WTC11 (cell line): ENCODE results near the gene MRGPRX3. TPM values are rescaled to one million over a fixed set of nuclear protein-coding genes. Genes with fewer than 3 reads are reported as not detected.

Source experiments
- ATAC-seq: fragments of 200-7000 bp; cut with Tn5 transposase; 2 replicates; pipeline ENCODE4 v1.10.0; 2021; ENCODE audit warnings: mild to moderate bottlenecking, moderate library complexity
- CTCF ChIA-PET: fragments of 300-600 bp; sonication (Branson Sonifier 250); formaldehyde crosslinking; loops from one replicate; lab custom pipeline; 2021; ENCODE audit warnings: antibody characterized with exemption; lab: Charles Lee
- POLR2A ChIA-PET: fragments of 350-600 bp; sonication (Branson Sonifier 250); formaldehyde crosslinking; loops from one replicate; lab custom pipeline; 2021; ENCODE audit warnings: antibody characterized with exemption; lab: Charles Lee
- DNase-seq: peaks from one replicate; pipeline ENCODE4 v3.0.0; 2021; ENCODE audit warnings: low spot score
- H3K27ac Mint-ChIP-seq: 2 replicates; pipeline ENCODE4 v1.8.0; 2021; ENCODE audit warnings: mixed read lengths
- H3K27me3 Mint-ChIP-seq: 2 replicates; pipeline ENCODE4 v1.8.0; 2021; ENCODE audit warnings: low read depth, mild to moderate bottlenecking, moderate library complexity, mixed read lengths
- H3K36me3 Mint-ChIP-seq: 2 replicates; pipeline ENCODE4 v1.8.0; 2021; ENCODE audit warnings: mixed read lengths
- H3K4me1 Mint-ChIP-seq: 2 replicates; pipeline ENCODE4 v1.8.0; 2022; ENCODE audit warnings: mixed read lengths
- H3K4me3 Mint-ChIP-seq: 2 replicates; pipeline ENCODE4 v1.8.0; 2021; ENCODE audit warnings: mild to moderate bottlenecking, moderate library complexity, mixed read lengths
- H3K9me3 Mint-ChIP-seq: 2 replicates; pipeline ENCODE4 v1.8.0; 2021; ENCODE audit warnings: mixed read lengths
- AFF4 ChIP-seq: sonication (generic); formaldehyde crosslinking; IDR thresholded peaks from 2 replicates; pipeline ENCODE4 v1.8.1; 2023; ENCODE audit warnings: mild to moderate bottlenecking, missing genetic modification reagents, borderline replicate concordance
- ATF1 ChIP-seq: sonication (generic); formaldehyde crosslinking; IDR thresholded peaks from 2 replicates; pipeline ENCODE4 v1.8.1; 2023; ENCODE audit warnings: mild to moderate bottlenecking, moderate library complexity, missing genetic modification reagents
- E2F1 ChIP-seq: sonication (generic); formaldehyde crosslinking; IDR thresholded peaks from 2 replicates; pipeline ENCODE4 v1.8.0; 2022; ENCODE audit warnings: mild to moderate bottlenecking, missing genetic modification reagents
- FOXJ3 ChIP-seq: sonication (generic); formaldehyde crosslinking; IDR thresholded peaks from 2 replicates; pipeline ENCODE4 v1.9.0; 2021; ENCODE audit warnings: missing genetic modification reagents, mild to moderate bottlenecking, borderline replicate concordance
- IRF2 ChIP-seq: sonication (generic); formaldehyde crosslinking; IDR thresholded peaks from 2 replicates; pipeline ENCODE4 v1.8.0; 2022; ENCODE audit warnings: low read depth, missing genetic modification reagents, borderline replicate concordance
- JUN ChIP-seq: sonication (generic); formaldehyde crosslinking; IDR thresholded peaks from 2 replicates; pipeline ENCODE4 v1.8.0; 2023; ENCODE audit warnings: mild to moderate bottlenecking, missing genetic modification reagents
- MLX ChIP-seq: sonication (generic); formaldehyde crosslinking; IDR thresholded peaks from 2 replicates; pipeline ENCODE4 v1.8.1; 2023; ENCODE audit warnings: mild to moderate bottlenecking, missing genetic modification reagents, moderate library complexity
- NFE2L1 ChIP-seq: sonication (generic); formaldehyde crosslinking; IDR thresholded peaks from 2 replicates; pipeline ENCODE4 v1.8.1; 2023; ENCODE audit warnings: missing genetic modification reagents
- PREB ChIP-seq: sonication (generic); formaldehyde crosslinking; IDR thresholded peaks from 2 replicates; pipeline ENCODE4 v1.8.1; 2022; ENCODE audit warnings: mild to moderate bottlenecking, missing genetic modification reagents, moderate library complexity, borderline replicate concordance
- SMAD4 ChIP-seq: sonication (generic); formaldehyde crosslinking; IDR thresholded peaks from 2 replicates; pipeline ENCODE4 v1.8.0; 2022; ENCODE audit warnings: mild to moderate bottlenecking, missing genetic modification reagents
- TEAD1 ChIP-seq: sonication (generic); formaldehyde crosslinking; IDR thresholded peaks from 2 replicates; pipeline ENCODE4 v1.8.0; 2022; ENCODE audit warnings: mild to moderate bottlenecking, missing genetic modification reagents
- TP53 ChIP-seq: sonication (generic); formaldehyde crosslinking; IDR thresholded peaks from 2 replicates; pipeline ENCODE4 v1.8.1; 2023; ENCODE audit warnings: mild to moderate bottlenecking, missing genetic modification reagents
- USF1 ChIP-seq: sonication (generic); formaldehyde crosslinking; IDR thresholded peaks from 2 replicates; pipeline ENCODE4 v1.8.0; 2022; ENCODE audit warnings: mild to moderate bottlenecking, missing genetic modification reagents
- ZNF138 ChIP-seq: sonication (generic); formaldehyde crosslinking; conservative IDR thresholded peaks from 2 replicates; pipeline ENCODE4 v1.8.1; 2022; ENCODE audit warnings: mild to moderate bottlenecking, moderate library complexity, missing genetic modification reagents
- ZNF232 ChIP-seq: sonication (generic); formaldehyde crosslinking; IDR thresholded peaks from 2 replicates; pipeline ENCODE4 v1.8.0; 2022; ENCODE audit warnings: mild to moderate bottlenecking, missing genetic modification reagents
- ZNF416 ChIP-seq: fragments of 250-450 bp; sonication (Bioruptor Pico); IDR thresholded peaks from 2 replicates; pipeline ENCODE4 v1.9.0; 2021; ENCODE audit warnings: mild to moderate bottlenecking, inconsistent platforms
- total RNA-seq: library from RNA; stranded (reverse); gene quantifications from 3 replicates; pipeline ENCODE4 v1.2.3, GENCODE V29; 2021

Gene MRGPRX3
- total RNA-seq, 1 experiment from 2014 or later, result not detected

- no peak for TF ChIP-seq ATF1 (CRISPR knock-in tag)
Observed at GRCh38 chr11:18144243-18144642, 11.9 kb downstream of the MRGPRX3 start (continued).

GRCh38 chr11:18145025-18145424 lies 12.7 kb downstream of the MRGPRX3 start:
- H3K36me3 Mint-ChIP-seq, result no peaks in the 10 kb centered on the region
- H3K27me3 Mint-ChIP-seq, result peaks cover 18% of the 10 kb centered on the region
- ATAC-seq, result no peak

GRCh38 chr11:18145837-18146236 lies 13.5 kb downstream of the MRGPRX3 start:
- Mint-ChIP-seq H3K27ac (no peak overlapping the region), H3K4me1 (peaks cover 1% of the 10 kb centered on the region), H3K27me3 (peaks cover 14% of the 10 kb centered on the region), H3K36me3 (no peaks in the 10 kb centered on the region), H3K9me3 (peaks cover 12% of the 10 kb centered on the region), H3K4me3 (no peak overlapping the region)
- ATAC-seq, result no peak
- no peak for TF ChIP-seq MLX (CRISPR knock-in tag)
- TF ChIP-seq ZNF232 (CRISPR knock-in tag), result no peak
- TF ChIP-seq AFF4, result no peak
- TF ChIP-seq USF1 (CRISPR knock-in tag), result no peak
- POLR2A ChIA-PET, result no interaction called here
- DNase-seq, result no peak
- CTCF ChIA-PET, result interaction anchor here (0.7 to 2.1 kb wide), 4 partner anchors 25 to 58 kb away, joined by 3 to 8 read pairs (median 6); no protein-coding TSS in a partner anchor

More at GRCh38 chr11:18145025-18145424, 12.7 kb downstream of the MRGPRX3 start:
- Mint-ChIP-seq H3K4me3 (no peak overlapping the region), H3K27ac (no peak overlapping the region), H3K4me1 (no peaks in the 10 kb centered on the region; the same call in 1 of the 2 replicates), H3K9me3 (peaks cover 12% of the 10 kb centered on the region)
- POLR2A ChIA-PET, result no interaction called here
- no peak for TF ChIP-seq TEAD1 (CRISPR knock-in tag)
- TF ChIP-seq JUN (CRISPR knock-in tag), result no peak
- no peak for TF ChIP-seq E2F1 (CRISPR knock-in tag)
- TF ChIP-seq TP53 (CRISPR knock-in tag), result no peak
- no peak for TF ChIP-seq NFE2L1 (CRISPR knock-in tag)
- no peak for TF ChIP-seq ATF1 (CRISPR knock-in tag)
- no peak for TF ChIP-seq FOXJ3 (CRISPR knock-in tag)
- TF ChIP-seq PREB (CRISPR knock-in tag), result no peak
- TF ChIP-seq IRF2, result no peak
- no peak for TF ChIP-seq SMAD4 (CRISPR knock-in tag)
- TF ChIP-seq MLX (CRISPR knock-in tag), result no peak
- TF ChIP-seq ZNF416, result no peak
- no peak for TF ChIP-seq ZNF138 (CRISPR knock-in tag)
- CTCF ChIA-PET, result interaction anchor here (0.6 to 1.7 kb wide), 3 partner anchors 30 to 59 kb away, joined by 4 to 8 read pairs (median 6); no protein-coding TSS in a partner anchor
- DNase-seq, result no peak
